Thyroid gland (tissue), 4 donors: ENCODE measurements around the gene EIF4B.
A peak's percentile ranks its signal among the peaks of the same experiment; 100 is the strongest.

Experiments used
- CTCF ChIP-seq, 6 experiments: fragments of 200-600 bp in 3 of 6; fragments of 450-650 bp in 3 of 6; sonication (generic) in 3 of 6; IDR thresholded peaks; one replicate each; pipeline ENCODE4 v1.5.1; 2016 to 2019; ENCODE audit warnings: antibody characterized with exemption in 6 of 6, mild to moderate bottlenecking in 2 of 6, inconsistent platforms in 1 of 6, moderate library complexity in 1 of 6
- POLR2A ChIP-seq, 2 donors: fragments of 450-650 bp; IDR thresholded peaks; one replicate each; pipeline ENCODE4 v1.6.1; 2017; ENCODE audit warnings: antibody characterized with exemption in 2 of 2, mild to moderate bottlenecking in 2 of 2, moderate library complexity in 1 of 2

- TF ChIP-seq POLR2A (IDR thresholded peaks at IDR 0.05) (no peak), CTCF (IDR thresholded peaks at IDR 0.05) (peak; percentile 42 to 88 (median 72))
These were observed 47.2 kb downstream of the EIF4B start for GRCh38 chr12:53053218-53054111.
